ENCODE data around the gene NUB1.

GRCh38 chr7:151348970-151349369 lies 7.4 kb downstream of the NUB1 start:
- TF ChIP-seq, protein P1, sequence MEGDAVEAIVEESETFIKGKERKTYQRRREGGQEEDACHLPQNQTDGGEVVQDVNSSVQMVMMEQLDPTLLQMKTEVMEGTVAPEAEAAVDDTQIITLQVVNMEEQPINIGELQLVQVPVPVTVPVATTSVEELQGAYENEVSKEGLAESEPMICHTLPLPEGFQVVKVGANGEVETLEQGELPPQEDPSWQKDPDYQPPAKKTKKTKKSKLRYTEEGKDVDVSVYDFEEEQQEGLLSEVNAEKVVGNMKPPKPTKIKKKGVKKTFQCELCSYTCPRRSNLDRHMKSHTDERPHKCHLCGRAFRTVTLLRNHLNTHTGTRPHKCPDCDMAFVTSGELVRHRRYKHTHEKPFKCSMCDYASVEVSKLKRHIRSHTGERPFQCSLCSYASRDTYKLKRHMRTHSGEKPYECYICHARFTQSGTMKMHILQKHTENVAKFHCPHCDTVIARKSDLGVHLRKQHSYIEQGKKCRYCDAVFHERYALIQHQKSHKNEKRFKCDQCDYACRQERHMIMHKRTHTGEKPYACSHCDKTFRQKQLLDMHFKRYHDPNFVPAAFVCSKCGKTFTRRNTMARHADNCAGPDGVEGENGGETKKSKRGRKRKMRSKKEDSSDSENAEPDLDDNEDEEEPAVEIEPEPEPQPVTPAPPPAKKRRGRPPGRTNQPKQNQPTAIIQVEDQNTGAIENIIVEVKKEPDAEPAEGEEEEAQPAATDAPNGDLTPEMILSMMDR (IDR thresholded peaks at IDR 0.05; ENCODE audit: low read length): no peak
- no peak for TF ChIP-seq EZH2 (IDR thresholded peaks at IDR 0.05; ENCODE audit: borderline replicate concordance, low read length)
